HG03565 (cell line): ENCODE measurements around the gene BRS3.
"Not testable (repeated sequence)": the region's sequence is repeated elsewhere in the genome, so short reads cannot be mapped to it uniquely, and the experiment has no call there.

Experiments used
- ATAC-seq: cut with Tn5 transposase; IDR thresholded peaks from one replicate; pipeline ENCODE4 v1.9.1; 2021; ENCODE audit warnings: mild to moderate bottlenecking, moderate library complexity; ENCODE audit not compliant: unreplicated experiment

The BRS3 gene

DNA sequence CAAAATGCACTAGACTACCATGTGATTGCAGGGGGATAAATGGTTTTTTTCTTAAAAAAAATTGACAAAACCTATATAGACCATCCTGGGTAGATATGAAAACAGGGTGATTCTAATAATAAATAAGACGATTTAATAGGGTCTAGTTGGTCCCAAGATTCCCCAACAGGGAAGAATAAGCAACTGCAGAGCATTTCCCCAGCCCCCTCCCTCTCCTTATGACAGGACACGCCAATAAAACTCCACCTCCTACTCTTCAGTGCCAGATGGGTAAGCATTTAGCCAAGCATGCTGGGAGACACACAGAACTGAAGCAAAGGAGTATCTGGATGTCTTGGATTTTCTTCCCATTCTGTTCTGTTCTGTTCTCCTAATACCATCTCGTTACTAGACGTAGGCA lies at the start of gene BRS3:
Gene BRS3, plus strand, starts transcription at position 301 of the 400 bp plus-strand sequence. CDS start 168 bp downstream, outside the sequence.
- ATAC-seq: no peak

DNA sequence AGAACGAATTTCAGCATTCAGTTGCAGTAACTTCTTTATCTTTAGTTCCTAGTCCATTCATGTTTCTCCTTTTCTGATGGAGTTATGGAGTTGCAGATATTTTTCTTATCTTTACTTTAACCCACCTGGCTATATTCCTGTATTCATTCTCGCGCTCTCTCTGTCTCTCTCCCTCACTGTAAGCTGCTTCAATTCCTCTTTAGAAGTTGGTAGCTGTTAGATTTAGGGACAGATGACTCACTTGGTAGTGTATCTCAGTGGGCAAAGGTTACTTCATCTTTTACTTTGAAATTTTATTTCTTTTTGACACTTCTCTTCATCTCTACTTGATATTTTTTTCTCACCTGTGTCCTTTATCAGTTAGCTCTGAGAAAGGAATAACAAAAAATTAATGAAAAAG lies 49.6 kb upstream of the BRS3 start:
- no peak for ATAC-seq

DNA sequence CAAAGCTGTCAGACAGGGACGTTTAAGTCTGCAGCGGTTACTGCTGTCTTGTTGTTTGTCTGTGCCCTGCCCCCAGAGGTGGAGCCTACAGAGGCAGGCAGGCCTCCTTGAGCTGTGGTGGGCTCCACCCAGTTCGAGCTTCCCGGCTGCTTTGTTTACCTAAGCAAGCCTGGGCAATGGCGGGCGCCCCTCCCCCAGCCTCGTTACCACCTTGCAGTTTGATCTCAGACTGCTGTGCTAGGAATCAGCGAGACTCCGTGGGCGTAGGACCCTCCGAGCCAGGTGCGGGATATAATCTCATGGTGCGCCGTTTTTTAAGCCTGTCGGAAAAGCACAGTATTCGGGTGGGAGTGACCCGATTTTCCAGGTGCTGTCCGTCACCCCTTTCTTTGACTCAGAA lies 42.1 kb upstream of the BRS3 start:
- not testable (repeated sequence) for ATAC-seq

GRCh38 chrX:136446208-136446607 lies 41.5 kb upstream of the BRS3 start:
- no peak for ATAC-seq

- no peak for ATAC-seq
These were observed 40.4 kb upstream of the BRS3 start for GRCh38 chrX:136447308-136447707.

DNA sequence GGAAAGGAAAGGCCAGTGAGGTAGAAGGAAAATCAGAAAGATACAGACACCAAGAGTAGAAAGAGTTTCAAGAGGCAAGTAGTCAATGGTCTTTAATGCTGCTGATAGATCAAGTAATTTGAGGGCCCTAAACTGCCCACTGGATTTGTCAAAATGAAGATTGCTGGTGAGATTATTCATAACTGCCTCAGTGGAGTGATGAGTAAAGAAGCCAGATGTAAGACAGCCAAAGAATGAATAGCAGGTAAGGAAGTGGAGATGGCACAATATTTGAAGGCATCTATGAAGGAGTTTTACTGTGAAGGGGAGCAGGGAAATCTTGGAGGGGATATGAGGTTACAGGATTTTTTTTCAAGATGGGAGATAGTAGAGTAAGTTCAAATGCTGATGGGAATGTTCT lies 39.8 kb upstream of the BRS3 start:
- ATAC-seq: no peak

- no peak for ATAC-seq
These were observed 37.5 kb upstream of the BRS3 start for GRCh38 chrX:136450050-136450830.

- ATAC-seq: no peak
These were observed 35.1 kb upstream of the BRS3 start for GRCh38 chrX:136452614-136453013.

DNA sequence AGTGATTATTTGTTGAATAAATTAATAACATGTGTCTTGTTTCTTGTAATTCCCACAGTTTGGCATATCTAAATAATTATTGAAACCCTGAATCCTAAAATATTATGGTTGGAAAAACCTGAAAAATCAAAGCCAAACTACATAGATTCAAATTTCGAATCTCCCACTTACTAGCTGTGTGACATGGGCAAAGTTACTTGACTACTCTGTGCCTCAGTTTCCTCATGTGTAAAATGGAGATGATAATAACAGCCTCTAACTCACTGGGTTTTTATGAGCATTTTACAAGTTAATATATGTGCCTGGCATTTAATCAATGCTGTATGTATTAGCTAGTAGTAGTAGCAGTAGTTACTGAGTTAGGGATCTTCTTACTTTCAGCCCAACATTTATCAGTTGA lies 34.6 kb upstream of the BRS3 start:
- no peak for ATAC-seq

- ATAC-seq: no peak
These were observed 34.0 kb upstream of the BRS3 start for GRCh38 chrX:136453771-136454170.

GRCh38 chrX:136456133-136456532 lies 31.6 kb upstream of the BRS3 start:
- no peak for ATAC-seq

DNA sequence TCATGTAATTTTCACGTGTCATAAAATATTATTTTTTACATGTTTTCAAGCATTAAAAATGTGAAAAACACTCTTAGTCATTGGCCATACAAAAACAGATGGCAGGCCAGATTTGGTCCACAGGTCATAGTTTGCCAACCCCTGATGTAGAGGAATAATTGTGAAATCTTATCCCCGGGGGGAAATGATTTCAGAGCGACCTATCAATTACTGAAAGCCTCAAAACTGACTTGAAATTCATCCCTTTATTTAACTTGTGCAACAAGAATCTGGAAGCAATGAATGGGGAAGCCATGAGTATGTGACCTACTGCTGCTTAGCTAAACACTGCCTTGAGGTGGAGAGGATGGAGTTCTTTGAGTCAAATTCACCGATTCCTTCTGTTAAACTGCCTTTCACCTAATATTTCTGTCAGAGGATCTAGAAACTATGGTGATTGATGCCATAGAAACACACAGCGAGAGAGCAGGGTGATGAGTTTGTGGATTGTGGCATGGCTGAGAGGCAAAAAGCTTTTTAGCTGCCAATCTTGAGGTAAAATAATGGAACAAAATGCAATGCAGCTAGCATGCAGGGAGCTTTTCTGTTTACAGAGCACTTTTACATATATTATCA lies 30.3 kb upstream of the BRS3 start:
- ATAC-seq: no peak

- ATAC-seq: no peak
These were observed 23.2 kb upstream of the BRS3 start for GRCh38 chrX:136464589-136464988.

- no peak for ATAC-seq
These were observed 20.4 kb upstream of the BRS3 start for GRCh38 chrX:136467303-136467702.

- no peak for ATAC-seq
These were observed 19.2 kb upstream of the BRS3 start for GRCh38 chrX:136468391-136469103.

- no peak for ATAC-seq
These were observed 14.1 kb upstream of the BRS3 start for GRCh38 chrX:136473663-136474062.

DNA sequence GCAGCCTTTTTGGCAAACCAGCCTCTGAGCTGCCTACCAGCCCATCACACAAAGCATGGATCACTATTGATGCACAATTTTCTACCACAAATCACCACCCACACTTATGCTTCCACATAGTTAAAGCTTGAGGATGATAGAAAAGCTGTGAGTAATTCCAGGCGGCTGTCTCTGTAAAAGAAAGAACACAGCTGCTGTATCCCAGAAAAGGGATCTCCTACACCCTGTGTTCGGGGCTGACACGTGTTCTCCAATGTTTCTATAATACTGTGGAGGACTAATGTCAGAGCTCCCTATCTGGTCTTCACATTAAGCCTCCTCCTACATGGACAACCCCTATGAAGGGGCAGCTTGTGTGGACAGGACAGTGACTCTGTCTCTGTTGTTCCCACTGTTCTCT lies 12.5 kb upstream of the BRS3 start:
- ATAC-seq: no peak

GRCh38 chrX:136476501-136476900 lies 11.2 kb upstream of the BRS3 start:
- ATAC-seq: no peak

DNA sequence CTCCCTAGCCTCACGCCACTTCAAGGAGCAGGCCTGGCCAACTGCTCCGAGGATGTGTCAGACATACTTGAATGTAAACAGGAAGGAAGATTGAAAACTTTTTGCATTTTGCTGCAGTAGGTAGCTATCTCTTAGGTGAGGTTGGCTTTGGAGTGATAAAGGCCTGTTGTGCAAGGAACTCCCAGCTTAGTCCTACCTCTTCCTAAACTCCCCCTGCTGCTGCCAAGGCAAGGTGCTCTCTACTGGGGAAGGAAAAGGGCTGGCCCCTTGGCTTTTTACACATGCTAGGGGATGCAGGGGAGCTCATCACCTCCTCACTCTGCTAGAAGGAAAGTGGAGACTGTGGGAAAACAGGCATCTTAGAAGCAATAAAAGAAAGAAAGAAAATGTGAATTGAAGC lies 10.7 kb upstream of the BRS3 start:
- no peak for ATAC-seq

DNA sequence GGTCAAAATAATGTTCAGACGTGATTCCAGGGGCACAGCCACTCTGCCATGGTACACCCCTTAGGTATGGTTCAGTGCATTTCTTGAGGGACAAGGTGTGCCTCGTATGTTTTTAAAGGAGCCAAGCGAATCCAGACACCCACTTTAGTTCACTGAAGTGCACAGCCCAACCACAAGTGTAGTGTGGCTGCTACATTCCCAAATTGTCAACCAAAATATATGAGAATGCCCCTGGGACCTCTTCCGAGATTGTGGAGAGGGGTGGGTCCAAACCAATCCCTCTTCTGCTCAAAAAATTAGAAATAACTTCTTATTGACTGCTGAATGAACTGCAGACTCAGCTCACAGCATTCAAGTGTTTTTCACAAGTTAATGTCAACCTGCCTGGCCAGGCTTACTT lies 7.4 kb upstream of the BRS3 start:
- no peak for ATAC-seq

GRCh38 chrX:136488706-136489105 lies 959 bp downstream of the BRS3 start:
- no peak for ATAC-seq

- ATAC-seq: no peak
These were observed 4.1 kb downstream of the BRS3 start for GRCh38 chrX:136491832-136492231.
